Colonic mucosa (tissue), 4 donors: ENCODE measurements around the gene SLC46A3. TPM values are rescaled to one million over a fixed set of nuclear protein-coding genes. Genes with fewer than 3 reads are reported as not detected.
"Not testable (repeated sequence)": the region's sequence is repeated elsewhere in the genome, so short reads cannot be mapped to it uniquely, and the experiment has no call there.

Experiments
- DNase-seq: peaks from one replicate; pipeline ENCODE4 v3.0.0-alpha.2; 2020
- H3K27ac ChIP-seq: fragments of 200-600 bp; one replicate; pipeline ENCODE4 v1.8.0; 2021
- H3K27me3 ChIP-seq: fragments of 200-600 bp; one replicate; pipeline ENCODE4 v1.8.0; 2021
- H3K36me3 ChIP-seq: fragments of 200-600 bp; one replicate; pipeline ENCODE4 v1.8.0; 2021
- H3K4me1 ChIP-seq: fragments of 200-600 bp; one replicate; pipeline ENCODE4 v1.8.0; 2021; ENCODE audit warnings: mild to moderate bottlenecking
- H3K4me3 ChIP-seq: fragments of 200-600 bp; one replicate; pipeline ENCODE4 v1.8.0; 2021
- H3K9ac ChIP-seq, 2 donors: one replicate each; pipeline ENCODE4 v1.7.0; 2013; ENCODE audit warnings: control low read depth in 2 of 2, low read depth in 2 of 2, low read length in 2 of 2
- H3K9me3 ChIP-seq: fragments of 200-600 bp; one replicate; pipeline ENCODE4 v1.8.0; 2021
- intact Hi-C: fragments of 100-400 bp; cut with DNase I; formaldehyde crosslinking; loops from one replicate; pipeline ENCODE4 v1.14.1; 2022
- total RNA-seq, 2 donors: library from RNA; stranded (reverse); fragmentation: NEBNext Ultra II Directional in 1 of 2; extraction: Animal tissue kit (Norgen Biotek cat#: 25700) in 1 of 2; gene quantifications; one replicate each; pipeline ENCODE4 v1.2.1, GENCODE V29; 2021
- TF ChIP-seq, protein P1 (sequence below): fragments of 200-600 bp; IDR thresholded peaks from one replicate; pipeline ENCODE4 v1.8.0; 2022; ENCODE audit warnings: antibody characterized with exemption, mild to moderate bottlenecking
- donor health status: healthy.
- donor health status: DM: no; HTN: no; CAD: no.
- donor health status: DM: no; HTN: no; CAD: no.

Gene SLC46A3
- total RNA-seq, 2 donors from 2014 or later: 30.5 to 45.8 TPM

GRCh38 chr13:28746287-28746612 lies 27.5 kb upstream of the SLC46A3 start:
- Histone ChIP-seq H3K9ac (no peak overlapping the region), H3K27me3 (no peaks in the 10 kb centered on the region), H3K4me3 (no peak overlapping the region), H3K4me1 (no peaks in the 10 kb centered on the region), H3K36me3 (no peaks in the 10 kb centered on the region), H3K27ac (no peak overlapping the region), H3K9me3 (no peaks in the 10 kb centered on the region)
- intact Hi-C loops: no loop called here
- TF ChIP-seq, protein P1, sequence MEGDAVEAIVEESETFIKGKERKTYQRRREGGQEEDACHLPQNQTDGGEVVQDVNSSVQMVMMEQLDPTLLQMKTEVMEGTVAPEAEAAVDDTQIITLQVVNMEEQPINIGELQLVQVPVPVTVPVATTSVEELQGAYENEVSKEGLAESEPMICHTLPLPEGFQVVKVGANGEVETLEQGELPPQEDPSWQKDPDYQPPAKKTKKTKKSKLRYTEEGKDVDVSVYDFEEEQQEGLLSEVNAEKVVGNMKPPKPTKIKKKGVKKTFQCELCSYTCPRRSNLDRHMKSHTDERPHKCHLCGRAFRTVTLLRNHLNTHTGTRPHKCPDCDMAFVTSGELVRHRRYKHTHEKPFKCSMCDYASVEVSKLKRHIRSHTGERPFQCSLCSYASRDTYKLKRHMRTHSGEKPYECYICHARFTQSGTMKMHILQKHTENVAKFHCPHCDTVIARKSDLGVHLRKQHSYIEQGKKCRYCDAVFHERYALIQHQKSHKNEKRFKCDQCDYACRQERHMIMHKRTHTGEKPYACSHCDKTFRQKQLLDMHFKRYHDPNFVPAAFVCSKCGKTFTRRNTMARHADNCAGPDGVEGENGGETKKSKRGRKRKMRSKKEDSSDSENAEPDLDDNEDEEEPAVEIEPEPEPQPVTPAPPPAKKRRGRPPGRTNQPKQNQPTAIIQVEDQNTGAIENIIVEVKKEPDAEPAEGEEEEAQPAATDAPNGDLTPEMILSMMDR: no peak
- DNase-seq: no peak

GRCh38 chr13:28744656-28745055 lies 25.9 kb upstream of the SLC46A3 start:
- H3K36me3 ChIP-seq: no peaks in the 10 kb centered on the region
- intact Hi-C loops: no loop called here
- H3K9ac ChIP-seq: no peak overlapping the region
- TF ChIP-seq, protein P1: no peak
- H3K27ac ChIP-seq: no peak overlapping the region
- H3K27me3 ChIP-seq: no peaks in the 10 kb centered on the region
- no peaks in the 10 kb centered on the region for H3K9me3 ChIP-seq
- DNase-seq: no peak
- no peak overlapping the region for H3K4me3 ChIP-seq
- no peaks in the 10 kb centered on the region for H3K4me1 ChIP-seq

DNA sequence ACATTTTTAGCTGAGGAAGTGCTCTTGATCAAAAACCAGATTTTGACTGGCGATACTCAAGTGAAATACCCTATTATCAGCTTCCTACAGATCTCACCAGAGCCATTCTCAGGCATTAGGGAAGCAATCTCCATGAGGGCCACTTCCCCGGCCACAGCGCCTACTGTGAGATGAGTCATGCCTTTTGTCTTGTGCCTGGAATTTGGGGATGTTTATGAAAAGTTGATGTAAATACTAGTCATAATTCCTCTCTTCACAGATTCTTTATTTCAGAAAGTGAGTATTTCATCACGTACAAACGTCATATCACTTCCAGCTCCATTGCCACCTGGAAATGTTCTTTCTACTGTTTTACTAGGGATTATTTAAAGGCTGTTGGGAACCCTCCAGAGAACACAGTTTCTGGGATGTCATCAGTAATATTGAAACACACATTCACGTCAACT lies 25.3 kb upstream of the SLC46A3 start:
- Histone ChIP-seq H3K9ac (no peak overlapping the region), H3K4me3 (no peak overlapping the region), H3K4me1 (no peaks in the 10 kb centered on the region), H3K36me3 (no peaks in the 10 kb centered on the region), H3K27me3 (no peaks in the 10 kb centered on the region), H3K27ac (no peak overlapping the region), H3K9me3 (no peaks in the 10 kb centered on the region)
- DNase-seq: no peak
- intact Hi-C loops: no loop called here
- TF ChIP-seq, protein P1: no peak

GRCh38 chr13:28743499-28744083 lies 24.8 kb upstream of the SLC46A3 start:
- Histone ChIP-seq H3K27me3 (no peaks in the 10 kb centered on the region), H3K9ac (no peak overlapping the region), H3K4me1 (no peaks in the 10 kb centered on the region), H3K9me3 (no peaks in the 10 kb centered on the region), H3K36me3 (no peaks in the 10 kb centered on the region), H3K4me3 (no peak overlapping the region), H3K27ac (no peak overlapping the region)
- DNase-seq: no peak
- intact Hi-C loops: no loop called here
- TF ChIP-seq, protein P1: no peak

DNA sequence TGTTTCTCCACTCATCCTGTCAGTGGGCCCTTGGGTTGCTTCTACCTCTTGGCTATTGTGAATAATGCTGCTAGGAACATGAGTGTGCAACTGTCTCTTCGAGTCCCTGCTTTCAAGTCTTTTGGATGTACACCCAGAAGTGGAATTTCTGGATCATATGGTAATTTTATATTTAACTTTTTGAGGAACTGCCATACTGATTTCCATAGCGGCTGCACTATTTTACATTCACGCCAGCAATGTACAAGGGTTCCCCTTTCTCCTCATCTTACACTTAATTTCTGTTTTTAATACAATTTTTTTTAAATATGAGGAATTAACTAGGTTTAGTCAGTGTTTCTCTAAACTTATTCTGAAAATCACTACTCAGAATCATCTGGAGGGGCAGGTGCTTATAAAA lies 24.2 kb upstream of the SLC46A3 start:
- TF ChIP-seq, protein P1: no peak
- intact Hi-C loops: no loop called here
- no peak overlapping the region for H3K4me3 ChIP-seq
- no peak overlapping the region for H3K27ac ChIP-seq
- H3K9ac ChIP-seq: no peak overlapping the region
- no peaks in the 10 kb centered on the region for H3K27me3 ChIP-seq
- no peak for DNase-seq
- no peaks in the 10 kb centered on the region for H3K4me1 ChIP-seq
- H3K9me3 ChIP-seq: no peaks in the 10 kb centered on the region
- H3K36me3 ChIP-seq: no peaks in the 10 kb centered on the region

DNA sequence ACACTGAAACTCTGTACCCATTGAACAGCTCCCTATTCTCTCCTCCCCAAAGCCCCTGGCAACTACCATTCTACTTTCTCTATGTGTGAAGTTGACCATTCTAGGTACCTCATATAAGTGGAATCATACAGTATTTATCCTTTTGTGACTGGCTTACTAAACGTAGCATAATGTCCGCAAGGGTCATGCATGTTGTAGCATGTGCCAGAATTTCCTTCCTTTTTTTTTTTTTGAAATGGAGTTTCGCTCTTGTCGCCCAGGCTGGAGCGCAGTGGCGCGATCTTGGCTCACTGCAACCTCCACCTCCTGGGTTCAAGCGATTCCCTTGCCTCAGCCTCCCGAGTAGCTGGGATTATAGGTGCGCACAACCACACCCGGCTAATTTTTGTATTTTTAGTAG lies 23.7 kb upstream of the SLC46A3 start:
- H3K9ac ChIP-seq, intact Hi-C loops, H3K36me3 ChIP-seq, H3K4me1 ChIP-seq, H3K4me3 ChIP-seq, H3K27ac ChIP-seq, DNase-seq, H3K9me3 ChIP-seq, H3K27me3 ChIP-seq: not testable (repeated sequence)
